ENCODE results near the gene CD63. TPM values are rescaled to one million over a fixed set of nuclear protein-coding genes. Genes with fewer than 3 reads are reported as not detected.

CD63 gene
- total and polyA plus RNA-seq, 9 of the 15 experiments (the other 6 are each of a cell fraction or from before 2014, with no cell fraction given), result 313 to 735 (median 433) TPM

GRCh38 chr12:55706568-55707218 is 22.1 kb downstream of the CD63 start:
- WGBS (ENCODE audit: insufficient coverage, low coverage, missing lambda C conversion rate), result 20% methylated on average over 2 of the region's 2 CpGs
- no peak overlapping the region for H3K4me3 ChIP-seq
- H3K9me1 ChIP-seq (ENCODE audit: control insufficient read depth, insufficient read depth, low read length), result peaks cover 5% of the 10 kb centered on the region
- peaks cover 6 to 18% of the 10 kb centered on the region in 2 experiments; a peak in 4 of 5 replicates for H3K4me1 ChIP-seq (replicated peaks in 1 of 2; ENCODE audit: control insufficient read depth in 2 of 2, insufficient read depth in 2 of 2, low read length in 2 of 2)
- H2AFZ ChIP-seq (ENCODE audit: low read depth, low read length), result no peak overlapping the region
- TF ChIP-seq STAT5A (IDR thresholded peaks at IDR 0.05; ENCODE audit: borderline replicate concordance, low read length) (no peak), RAD51 (IDR thresholded peaks at IDR 0.05; ENCODE audit: borderline replicate concordance, low read depth) (no peak), RFX1 (IDR thresholded peaks at IDR 0.05) (no peak), SMARCC2 (IDR thresholded peaks at IDR 0.05; ENCODE audit: low read depth) (no peak), SMAD1 (IDR thresholded peaks at IDR 0.05; ENCODE audit: low read depth, low read length, partially characterized antibody) (no peak), ETV1 (tag; conservative IDR thresholded peaks at IDR 0.05; ENCODE audit: low read depth) (no peak), TBL1XR1 (IDR thresholded peaks at IDR 0.05; ENCODE audit: low read length in 2 of 2) (no peak), KLF13 (tag; IDR thresholded peaks at IDR 0.05; ENCODE audit: borderline replicate concordance, low read depth) (no peak), GMEB1 (CRISPR knock-in tag; IDR thresholded peaks at IDR 0.05) (no peak), ZNF197 (CRISPR knock-in tag; IDR thresholded peaks at IDR 0.05; ENCODE audit: low read depth) (no peak), XRCC5 (IDR thresholded peaks at IDR 0.05; ENCODE audit: low read depth, low read length) (no peak), ZNF766 (CRISPR knock-in tag; conservative IDR thresholded peaks at IDR 0.05) (no peak), WHSC1 (IDR thresholded peaks at IDR 0.05; ENCODE audit: low read length) (no peak)
- ATAC-seq (no peak), FAIRE-seq (peak; percentile 23), DNase-seq (ENCODE audit: extremely low read depth in 1 of 4, low spot score in 3 of 4) (no peak)
- no peaks in the 10 kb centered on the region for H3K36me3 ChIP-seq (ENCODE audit: control insufficient read depth, insufficient read depth, low read length)
- BruUV-seq (replicated peaks), result no TSS peak
- H3K79me2 ChIP-seq (ENCODE audit: control insufficient read depth, insufficient read depth, low read length), result no peaks in the 10 kb centered on the region
- no peaks in the 10 kb centered on the region for H3K9me3 ChIP-seq (replicated peaks; ENCODE audit: control insufficient read depth, insufficient read depth, low read depth, low read length)
- H3K4me2 ChIP-seq (ENCODE audit: insufficient read depth, low read length), result 0 out of 2 replicates have a peak overlapping the region, but pooled peaks have one; percentile 59
- no peaks in the 10 kb centered on the region for H4K20me1 ChIP-seq (replicated peaks; ENCODE audit: control insufficient read depth, insufficient read depth, low read length)
- intact Hi-C loops (cut with micrococcal nuclease), result loop anchor here (2.0 kb wide), 1 partner anchor 26 kb away; a partner anchor contains a TSS
- ChIA-PET CTCF (ENCODE audit: low intra/inter-chr PET ratio) (no interaction called here), POLR2A (interaction anchor here (0.7 to 1.9 kb wide), 3 partner anchors 10 to 22 kb away, joined by 3 to 9 read pairs (median 5); no protein-coding TSS in a partner anchor)
- in situ Hi-C loops (cut with MboI), result no loop called here
- H3K27ac ChIP-seq (ENCODE audit: extremely low read depth, low read depth, low read length), result no peak overlapping the region
- peaks cover 19 to 23% of the 10 kb centered on the region in 2 experiments for H3K27me3 ChIP-seq (ENCODE audit: control insufficient read depth in 2 of 2, insufficient read depth in 2 of 2, low read length in 2 of 2)
- H3K9ac ChIP-seq (ENCODE audit: insufficient read depth in 1 of 2, low read depth in 2 of 2, low read length in 2 of 2), result no peak overlapping the region; a peak in 1 of 4 replicates

Data from K562 (cell line).